ENCODE results near the gene GOLM1. TPM values are rescaled to one million over a fixed set of nuclear protein-coding genes. Genes with fewer than 3 reads are reported as not detected.

Gene GOLM1
- total and polyA plus RNA-seq, 2 of the 8 experiments (the other 6 are each of a cell fraction or from before 2014, with no cell fraction given): 45.9 to 88.9 TPM

GRCh38 chr9:86077276-86077675, 22.1 kb downstream of the GOLM1 start (continued):
- no peak for TF ChIP-seq GABPA (IDR thresholded peaks at IDR 0.05; ENCODE audit: borderline replicate concordance, insufficient read depth, low read length)
- TF ChIP-seq NANOG (IDR thresholded peaks at IDR 0.05; ENCODE audit: insufficient read depth, low read depth, low read length, poor library complexity, severe bottlenecking): no peak
